Panc1 (cell line): ENCODE measurements around the gene ADNP. TPM values are rescaled to one million over a fixed set of nuclear protein-coding genes. Genes with fewer than 3 reads are reported as not detected.
A peak's percentile ranks its signal among the peaks of the same experiment; 100 is the strongest.

ENCODE experiments used
- ATAC-seq: fragments of 200-7000 bp; cut with Tn5 transposase; 2 replicates; pipeline ENCODE4 v1.9.1; 2020; ENCODE audit warnings: mild to moderate bottlenecking, moderate library complexity
- BruUV-seq: library from RNA; stranded (reverse); fragments of 400-500 nt; replicated peaks from 2 replicates; lab custom pipeline; 2021; lab: Mats Ljungman, UMichigan
- CTCF ChIA-PET: fragments of 300-600 bp; sonication (Branson Sonifier 250); formaldehyde crosslinking; loops from one replicate; lab custom pipeline; 2022; ENCODE audit warnings: antibody characterized with exemption; lab: Charles Lee
- POLR2A ChIA-PET: fragments of 300-600 bp; sonication (Branson Sonifier 250); formaldehyde crosslinking; loops from one replicate; lab custom pipeline; 2022; ENCODE audit warnings: antibody characterized with exemption; lab: Charles Lee
- DNase-seq: peaks from one replicate; pipeline ENCODE4 v3.0.0-alpha.2; 2010; ENCODE audit warnings: low read depth, low spot score
- H3K27ac ChIP-seq: 2 replicates; pipeline ENCODE4 v1.5.1; 2011; ENCODE audit warnings: mild to moderate bottlenecking, low read length, inconsistent platforms
- H3K27me3 ChIP-seq: fragments of 200-500 bp; sonication (Bioruptor generic); 2 replicates; pipeline ENCODE4 v1.6.0; 2014; ENCODE audit warnings: low read length, inconsistent platforms; ENCODE audit not compliant: control insufficient read depth, insufficient read depth
- H3K36me3 ChIP-seq: fragments of 200-500 bp; sonication (Bioruptor generic); 2 replicates; pipeline ENCODE4 v1.5.1; 2014; ENCODE audit warnings: inconsistent platforms, mild to moderate bottlenecking, low read length, moderate library complexity; ENCODE audit not compliant: control insufficient read depth, insufficient read depth
- H3K4me1 ChIP-seq: 2 replicates; pipeline ENCODE4 v1.5.1; 2011; ENCODE audit warnings: inconsistent platforms, mild to moderate bottlenecking, low read length, moderate library complexity; ENCODE audit not compliant: control insufficient read depth, insufficient read depth
- H3K4me3 ChIP-seq, 2 experiments: 2 replicates each; pipeline ENCODE4 v1.5.1; 2011 to 2012; ENCODE audit warnings: low read depth in 2 of 2, low read length in 2 of 2, mild to moderate bottlenecking in 2 of 2, inconsistent platforms in 1 of 2, moderate library complexity in 1 of 2
- H3K9me3 ChIP-seq: fragments of 200-500 bp; sonication (Bioruptor generic); 2 replicates; pipeline ENCODE4 v1.5.1; 2014; ENCODE audit warnings: low read depth, mild to moderate bottlenecking, inconsistent platforms, low read length, moderate library complexity; ENCODE audit not compliant: control insufficient read depth, insufficient read depth
- CTCF ChIP-seq: fragments of 450-650 bp; IDR thresholded peaks from 2 replicates; pipeline ENCODE4 v1.5.1; 2017; ENCODE audit warnings: mild to moderate bottlenecking
- POLR2AphosphoS5 ChIP-seq: IDR thresholded peaks from 2 replicates; pipeline ENCODE4 v1.6.1; 2012; ENCODE audit warnings: mild to moderate bottlenecking, low read depth, low read length, moderate library complexity
- REST ChIP-seq, 2 experiments: IDR thresholded peaks; 2 replicates each; pipeline ENCODE4 v1.6.1; 2011 to 2012; ENCODE audit warnings: low read depth in 2 of 2, control low read depth in 1 of 2, low read length in 1 of 2, mild to moderate bottlenecking in 1 of 2, moderate library complexity in 1 of 2; ENCODE audit not compliant: insufficient read depth in 1 of 2
- SIN3A ChIP-seq: IDR thresholded peaks from 2 replicates; pipeline ENCODE4 v1.6.1; 2012; ENCODE audit warnings: low read depth, mild to moderate bottlenecking, low read length, moderate library complexity, borderline replicate concordance; ENCODE audit not compliant: insufficient read depth
- TCF7L2 ChIP-seq: IDR thresholded peaks from 2 replicates; pipeline ENCODE4 v1.6.1; 2011; ENCODE audit warnings: mild to moderate bottlenecking, low read depth, low read length, inconsistent platforms
- in situ Hi-C: cut with HindIII; loops from 2 replicates; pipeline ENCODE4 v1.10.0; 2016; ENCODE audit warnings: low sequenced_read_pairs, low pct_unique_long_range_greater_than_20kb
- intact Hi-C: fragments of 100-400 bp; cut with micrococcal nuclease; formaldehyde crosslinking; loops from one replicate; pipeline ENCODE4 v1.10.0; 2022; ENCODE audit not compliant: unreplicated experiment
- total RNA-seq: library from RNA; stranded (reverse); gene quantifications from one replicate; pipeline ENCODE4 v1.2.1, GENCODE V29; 2021; ENCODE audit not compliant: unreplicated experiment

Gene ADNP
- total RNA-seq, 1 experiment from 2014 or later: 65.1 TPM

GRCh38 chr20:50904067-50904570 lies 27.1 kb downstream of the ADNP start:
- BruUV-seq: no TSS peak
- Histone ChIP-seq H3K9me3 (no peaks in the 10 kb centered on the region), H3K27me3 (no peaks in the 10 kb centered on the region), H3K4me3 (no peak overlapping the region), H3K27ac (no peak overlapping the region), H3K4me1 (no peaks in the 10 kb centered on the region; the same call in 1 of the 2 replicates), H3K36me3 (peaks cover 28% of the 10 kb centered on the region)
- intact Hi-C loops: no loop called here
- in situ Hi-C loops: no loop called here
- DNase-seq: no peak
- POLR2A ChIA-PET: no interaction called here
- ATAC-seq: 0 out of 2 replicates have a peak, but pooled peaks have one; percentile 10
- CTCF ChIA-PET: no interaction called here
- no peak for TF ChIP-seq SIN3A
- no peak for TF ChIP-seq POLR2AphosphoS5
- no peak for TF ChIP-seq REST (IDR thresholded peaks at IDR 0.05; ENCODE audit: insufficient read depth in 1 of 2, low read depth in 2 of 2, low read length in 1 of 2)

GRCh38 chr20:50903353-50904051 lies 27.7 kb downstream of the ADNP start:
- POLR2A ChIA-PET: no interaction called here
- DNase-seq: no peak
- no peak overlapping the region for H3K4me3 ChIP-seq
- no peaks in the 10 kb centered on the region for H3K9me3 ChIP-seq
- no peak for ATAC-seq
- CTCF ChIA-PET: no interaction called here
- TF ChIP-seq REST (IDR thresholded peaks at IDR 0.05; ENCODE audit: insufficient read depth in 1 of 2, low read depth in 2 of 2, low read length in 1 of 2) (no peak), CTCF (no peak), TCF7L2 (no peak), SIN3A (no peak), POLR2AphosphoS5 (no peak)
- H3K36me3 ChIP-seq: peaks cover 34% of the 10 kb centered on the region
- in situ Hi-C loops (no loop called here), intact Hi-C loops (no loop called here)
- H3K27me3 ChIP-seq: no peaks in the 10 kb centered on the region
- no peaks in the 10 kb centered on the region; the same call in 1 of the 2 replicates for H3K4me1 ChIP-seq
- no peak overlapping the region for H3K27ac ChIP-seq
- no TSS peak for BruUV-seq
